K562 (cell line): ENCODE measurements around the gene BFSP2. TPM values are rescaled to one million over a fixed set of nuclear protein-coding genes. Genes with fewer than 3 reads are reported as not detected.

Experiments used
- ATAC-seq: fragments of 200-7000 bp; cut with Tn5 transposase; 3 replicates; pipeline ENCODE4 v1.9.1; 2020; ENCODE audit warnings: moderate library complexity
- BruUV-seq: library from RNA; stranded (reverse); fragments of 400-500 nt; replicated peaks from 2 replicates; lab custom pipeline; 2021; lab: Mats Ljungman, UMichigan
- CTCF ChIA-PET: fragments of 300-600 bp; formaldehyde crosslinking; extraction: SDS; loops from one replicate; lab custom pipeline; 2021; ENCODE audit warnings: low intra/inter-chr PET ratio; lab: Yijun Ruan, JAX
- POLR2A ChIA-PET: fragments of 300-600, 350-650 bp; sonication (Branson Sonifier 250); formaldehyde crosslinking; extraction: SDS; loops from one replicate; lab custom pipeline; 2021; ENCODE audit warnings: antibody characterized with exemption, inconsistent platforms; lab: Yijun Ruan, JAX
- DNase-seq, 4 experiments: peaks; one replicate each; pipeline versions ENCODE4 v3.0.0 to v3.0.0-alpha.2; 2011 to 2018; ENCODE audit warnings: low spot score in 3 of 4, mixed read lengths in 3 of 4; ENCODE audit errors: extremely low read depth in 1 of 4
- FAIRE-seq: peaks from 2 replicates; lab custom pipeline; 2011; peaks lifted over from hg19 to GRCh38; lab: Jason Lieb, UNC
- H2AFZ ChIP-seq: 2 replicates; pipeline ENCODE4 v1.6.0; 2011; ENCODE audit warnings: low read depth, low read length, control low read depth, inconsistent platforms
- H3K27ac ChIP-seq: fragments of 200-600 bp; 3 replicates; pipeline ENCODE4 v1.8.0; 2011; ENCODE audit warnings: low read depth, mild to moderate bottlenecking, control low read depth, inconsistent platforms, low read length, moderate library complexity, mixed read lengths; ENCODE audit errors: extremely low read depth
- H3K27me3 ChIP-seq, 2 experiments: fragments of 300-600 bp in 1 of 2; 2 replicates in 1 of 2; 3 replicates in 1 of 2; pipeline versions ENCODE4 v1.6.0 to v1.8.0; 2011; ENCODE audit warnings: inconsistent platforms in 2 of 2, low read length in 2 of 2, mild to moderate bottlenecking in 1 of 2, mixed read lengths in 1 of 2, moderate library complexity in 1 of 2; ENCODE audit not compliant: control insufficient read depth in 2 of 2, insufficient read depth in 2 of 2
- H3K36me3 ChIP-seq: fragments of 300-600 bp; 3 replicates; pipeline ENCODE4 v1.8.0; 2011; ENCODE audit warnings: mild to moderate bottlenecking, low read length, inconsistent platforms; ENCODE audit not compliant: control insufficient read depth, insufficient read depth
- H3K4me1 ChIP-seq, 2 experiments: fragments of 200-600 bp in 1 of 2; replicated peaks in 1 of 2; 2 replicates in 1 of 2; 3 replicates in 1 of 2; pipeline versions ENCODE4 v1.5.1 to v1.8.0; 2011; ENCODE audit warnings: inconsistent platforms in 2 of 2, low read length in 2 of 2, mild to moderate bottlenecking in 1 of 2, mixed read lengths in 1 of 2, moderate library complexity in 1 of 2; ENCODE audit not compliant: control insufficient read depth in 2 of 2, insufficient read depth in 2 of 2
- H3K4me2 ChIP-seq: 2 replicates; pipeline ENCODE4 v1.6.1; 2011; ENCODE audit warnings: low read length, control low read depth, inconsistent platforms, mixed read lengths; ENCODE audit not compliant: insufficient read depth
- H3K4me3 ChIP-seq: fragments of 200-600 bp; sonication (generic), shearing (Covaris generic); 2 replicates; pipeline ENCODE4 v1.5.1; 2016; ENCODE audit warnings: control low read depth, inconsistent platforms
- H3K79me2 ChIP-seq: fragments of 200-600 bp; 3 replicates; pipeline ENCODE4 v1.8.0; 2011; ENCODE audit warnings: low read length, inconsistent platforms; ENCODE audit not compliant: control insufficient read depth, insufficient read depth
- H3K9ac ChIP-seq, 2 experiments: 2 replicates each; pipeline versions ENCODE4 v1.6.0 to v1.6.1; 2011; ENCODE audit warnings: low read depth in 2 of 2, low read length in 2 of 2, control low read depth in 1 of 2, inconsistent platforms in 1 of 2, mild to moderate bottlenecking in 1 of 2, mixed read lengths in 1 of 2; ENCODE audit not compliant: insufficient read depth in 1 of 2
- H3K9me1 ChIP-seq: one replicate; pipeline ENCODE4 v1.6.0; 2011; ENCODE audit warnings: inconsistent platforms, mild to moderate bottlenecking, low read length, moderate library complexity; ENCODE audit not compliant: control insufficient read depth, insufficient read depth
- H3K9me3 ChIP-seq: replicated peaks from 2 replicates; pipeline ENCODE4 v1.5.1; 2011; ENCODE audit warnings: low read depth, low read length, inconsistent platforms; ENCODE audit not compliant: control insufficient read depth, insufficient read depth
- H4K20me1 ChIP-seq: replicated peaks from 2 replicates; pipeline ENCODE4 v1.6.1; 2011; ENCODE audit warnings: low read length, inconsistent platforms, mixed read lengths; ENCODE audit not compliant: control insufficient read depth, insufficient read depth
- CBFA2T2 ChIP-seq: fragments of 450-650 bp; conservative IDR thresholded peaks from 2 replicates; pipeline ENCODE4 v1.6.1; 2017; ENCODE audit warnings: mild to moderate bottlenecking
- CEBPG ChIP-seq, 3 experiments: fragments of 200-800 bp in 1 of 3; sonication (Bioruptor generic) in 1 of 3; sonication (generic) in 1 of 3; formaldehyde crosslinking in 1 of 3; IDR thresholded peaks in 2 of 3; conservative IDR thresholded peaks in 1 of 3; 2 replicates each; pipeline versions ENCODE4 v1.6.1 to v1.8.0; 2016 to 2022; ENCODE audit warnings: missing compliant biosample characterization in 2 of 3, missing genetic modification characterization in 2 of 3, mild to moderate bottlenecking in 1 of 3, missing genetic modification reagents in 1 of 3
- CREB1 ChIP-seq, 2 experiments: sonication (generic) in 1 of 2; formaldehyde crosslinking in 1 of 2; IDR thresholded peaks; 2 replicates each; pipeline versions ENCODE4 v1.6.1 to v1.8.0; 2012 to 2022; ENCODE audit warnings: inconsistent platforms in 1 of 2, mild to moderate bottlenecking in 1 of 2, missing genetic modification reagents in 1 of 2, moderate library complexity in 1 of 2
- PCBP1 ChIP-seq: fragments of 200-400 bp; formaldehyde crosslinking; IDR thresholded peaks from 2 replicates; pipeline ENCODE4 v1.6.1; 2018; ENCODE audit warnings: mild to moderate bottlenecking, low read depth, low read length; ENCODE audit not compliant: poor library complexity, severe bottlenecking
- SMAD4 ChIP-seq: fragments of 250-450 bp; sonication (Bioruptor Pico); conservative IDR thresholded peaks from 2 replicates; pipeline ENCODE4 v1.8.0; 2021; ENCODE audit warnings: inconsistent platforms, mild to moderate bottlenecking, moderate library complexity
- TAF15 ChIP-seq: fragments of 200-400 bp; formaldehyde crosslinking; IDR thresholded peaks from 2 replicates; pipeline ENCODE4 v1.6.1; 2017; ENCODE audit warnings: mild to moderate bottlenecking, low read depth, low read length, moderate library complexity
- TRIM28 ChIP-seq: fragments of 450-650 bp; IDR thresholded peaks from 2 replicates; pipeline ENCODE4 v1.6.1; 2017
- ZBTB17 ChIP-seq: fragments of 450-650 bp; formaldehyde crosslinking; IDR thresholded peaks from 2 replicates; pipeline ENCODE4 v1.4.0; 2020; ENCODE audit warnings: mild to moderate bottlenecking
- ZNF23 ChIP-seq: fragments of 250-450 bp; sonication (Bioruptor Pico); IDR thresholded peaks from 2 replicates; pipeline ENCODE4 v1.4.0; 2020; ENCODE audit warnings: mild to moderate bottlenecking
- ZNF584 ChIP-seq: fragments of 200-800 bp; sonication (Bioruptor generic); IDR thresholded peaks from 2 replicates; pipeline ENCODE4 v1.6.1; 2016; ENCODE audit warnings: low read depth, mild to moderate bottlenecking, missing genetic modification characterization, missing compliant biosample characterization
- ZNF589 ChIP-seq: fragments of 200-800 bp; sonication (Bioruptor generic); IDR thresholded peaks from 2 replicates; pipeline ENCODE4 v1.6.1; 2016; ENCODE audit warnings: low read depth, missing genetic modification characterization, missing compliant biosample characterization
- whole genome bisulfite sequencing: fragments of 100-300 bp; shearing (Covaris generic); methylation state at CpG from one replicate; pipeline ENCODE4 v1.1.6; 2016; ENCODE audit warnings: low coverage, mixed read lengths; ENCODE audit not compliant: insufficient coverage; ENCODE audit errors: missing lambda C conversion rate; 5-methylcytosine and 5-hydroxymethylcytosine counted together
- in situ Hi-C: fragments of 300-500 bp; cut with MboI; formaldehyde crosslinking; loops from 4 replicates; pipeline ENCODE4 v1.15.0; 2018; ENCODE audit warnings: inconsistent platforms, mixed read lengths
- intact Hi-C: fragments of 100-400 bp; cut with micrococcal nuclease; formaldehyde crosslinking; loops from 2 replicates; pipeline ENCODE4 v1.14.2; 2022
- polyA plus RNA-seq, 8 experiments: library from polyadenylated mRNA; depleted of rRNA in 4 of 8; stranded (reverse) in 5 of 8; unstranded in 3 of 8; fragments of >200 nt; fragmentation: Nextera tagmentation in 2 of 8; fragmentation: Illumina TruSeq in 1 of 8; extraction: Ambion mirVana in 2 of 8; extraction: Trizol in 1 of 8; gene quantifications; 2 replicates each; pipeline versions ENCODE4 v1.2.1 to v1.2.3, GENCODE V29; 2011 to 2014; ENCODE audit warnings: inconsistent platforms in 1 of 8, missing spikeins in 1 of 8
- total RNA-seq, 7 experiments: library from RNA; depleted of rRNA in 6 of 7; stranded (reverse); fragments of >200 nt in 6 of 7; fragmentation: Illumina TruSeq in 2 of 7; extraction: Trizol in 2 of 7; gene quantifications; 2 replicates each; pipeline versions ENCODE4 v1.2.1 to v1.2.3, GENCODE V29; 2011 to 2021; ENCODE audit warnings: low replicate concordance in 1 of 7
- TF ChIP-seq, protein P1 (sequence below): sonication (generic); formaldehyde crosslinking; IDR thresholded peaks from 2 replicates; pipeline ENCODE4 v1.8.0; 2022; ENCODE audit warnings: mild to moderate bottlenecking, missing genetic modification reagents
- TF ChIP-seq, protein P2 (sequence below): IDR thresholded peaks from 3 replicates; pipeline ENCODE4 v1.6.1; 2011; ENCODE audit warnings: borderline replicate concordance, mild to moderate bottlenecking; ENCODE audit not compliant: insufficient read length, insufficient read depth
- TF ChIP-seq, protein P3 (sequence below), 3 experiments: IDR thresholded peaks in 2 of 3; conservative IDR thresholded peaks in 1 of 3; 2 replicates each; pipeline ENCODE4 v1.5.1; 2011 to 2012; ENCODE audit warnings: low read length in 3 of 3, mild to moderate bottlenecking in 3 of 3, control low read depth in 2 of 3, improper control_type of control experiment in 1 of 3, inconsistent platforms in 1 of 3, low read depth in 1 of 3, mixed read lengths in 1 of 3, moderate library complexity in 1 of 3; ENCODE audit not compliant: insufficient read depth in 2 of 3

The BFSP2 gene
- total and polyA plus RNA-seq, 9 of the 15 experiments (the other 6 are each of a cell fraction or from before 2014, with no cell fraction given) = not detected

- ATAC-seq = peak; percentile 40; the same call in 2 of the 3 replicates
- no peak overlapping the region for H2AFZ ChIP-seq
- intact Hi-C loops (no loop called here), in situ Hi-C loops (no loop called here)
- no peaks in the 10 kb centered on the region for H4K20me1 ChIP-seq
- peaks cover 2 to 11% of the 10 kb centered on the region in 2 experiments; a peak in 3 of 5 replicates for H3K27me3 ChIP-seq
- TF ChIP-seq ZNF584 (CRISPR knock-in tag) (no peak), ZNF23 (CRISPR knock-in tag) (no peak), CREB1 (IDR thresholded peaks at IDR 0.05) (no peak), CREB1 (CRISPR knock-in tag; IDR thresholded peaks at IDR 0.05) (no peak), CEBPG (CRISPR knock-in tag; IDR thresholded peaks at IDR 0.05) (no peak), CEBPG (tag; conservative IDR thresholded peaks at IDR 0.05 in 1 of 2, IDR thresholded peaks at IDR 0.05 in 1 of 2) (no peak), TAF15 (no peak), SMAD4 (CRISPR knock-in tag) (no peak), ZNF589 (CRISPR knock-in tag) (no peak), TRIM28 (no peak), ZBTB17 (CRISPR knock-in tag) (no peak), CBFA2T2 (no peak), PCBP1 (no peak)
- TF ChIP-seq, protein P1, sequence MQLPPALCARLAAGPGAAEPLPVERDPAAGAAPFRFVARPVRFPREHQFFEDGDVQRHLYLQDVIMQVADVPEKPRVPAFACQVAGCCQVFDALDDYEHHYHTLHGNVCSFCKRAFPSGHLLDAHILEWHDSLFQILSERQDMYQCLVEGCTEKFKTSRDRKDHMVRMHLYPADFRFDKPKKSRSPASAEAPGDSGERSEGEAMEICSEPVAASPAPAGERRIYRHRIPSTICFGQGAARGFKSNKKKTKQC = no peak
- TF ChIP-seq, protein P2, sequence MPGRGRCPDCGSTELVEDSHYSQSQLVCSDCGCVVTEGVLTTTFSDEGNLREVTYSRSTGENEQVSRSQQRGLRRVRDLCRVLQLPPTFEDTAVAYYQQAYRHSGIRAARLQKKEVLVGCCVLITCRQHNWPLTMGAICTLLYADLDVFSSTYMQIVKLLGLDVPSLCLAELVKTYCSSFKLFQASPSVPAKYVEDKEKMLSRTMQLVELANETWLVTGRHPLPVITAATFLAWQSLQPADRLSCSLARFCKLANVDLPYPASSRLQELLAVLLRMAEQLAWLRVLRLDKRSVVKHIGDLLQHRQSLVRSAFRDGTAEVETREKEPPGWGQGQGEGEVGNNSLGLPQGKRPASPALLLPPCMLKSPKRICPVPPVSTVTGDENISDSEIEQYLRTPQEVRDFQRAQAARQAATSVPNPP = no peak
- TF ChIP-seq, protein P3, sequence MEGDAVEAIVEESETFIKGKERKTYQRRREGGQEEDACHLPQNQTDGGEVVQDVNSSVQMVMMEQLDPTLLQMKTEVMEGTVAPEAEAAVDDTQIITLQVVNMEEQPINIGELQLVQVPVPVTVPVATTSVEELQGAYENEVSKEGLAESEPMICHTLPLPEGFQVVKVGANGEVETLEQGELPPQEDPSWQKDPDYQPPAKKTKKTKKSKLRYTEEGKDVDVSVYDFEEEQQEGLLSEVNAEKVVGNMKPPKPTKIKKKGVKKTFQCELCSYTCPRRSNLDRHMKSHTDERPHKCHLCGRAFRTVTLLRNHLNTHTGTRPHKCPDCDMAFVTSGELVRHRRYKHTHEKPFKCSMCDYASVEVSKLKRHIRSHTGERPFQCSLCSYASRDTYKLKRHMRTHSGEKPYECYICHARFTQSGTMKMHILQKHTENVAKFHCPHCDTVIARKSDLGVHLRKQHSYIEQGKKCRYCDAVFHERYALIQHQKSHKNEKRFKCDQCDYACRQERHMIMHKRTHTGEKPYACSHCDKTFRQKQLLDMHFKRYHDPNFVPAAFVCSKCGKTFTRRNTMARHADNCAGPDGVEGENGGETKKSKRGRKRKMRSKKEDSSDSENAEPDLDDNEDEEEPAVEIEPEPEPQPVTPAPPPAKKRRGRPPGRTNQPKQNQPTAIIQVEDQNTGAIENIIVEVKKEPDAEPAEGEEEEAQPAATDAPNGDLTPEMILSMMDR (IDR thresholded peaks at IDR 0.05 in 2 of 3, conservative IDR thresholded peaks at IDR 0.05 in 1 of 3; ENCODE audit: insufficient read depth in 2 of 3, low read depth in 1 of 3, low read length in 3 of 3) = no peak
- ChIA-PET CTCF (no interaction called here), POLR2A (no interaction called here)
- no peak overlapping the region for H3K27ac ChIP-seq
- no peak for DNase-seq
- H3K4me1 ChIP-seq = peaks cover 0 to 3% of the 10 kb centered on the region in 2 experiments; a peak in 1 of 5 replicates
- 11% methylated on average over 19 of the region's 26 CpGs for WGBS
- H3K4me2 ChIP-seq = no peak overlapping the region
- no peak overlapping the region for H3K4me3 ChIP-seq
- H3K9me1 ChIP-seq = no peaks in the 10 kb centered on the region
- no peak for FAIRE-seq
- no peaks in the 10 kb centered on the region for H3K36me3 ChIP-seq
- no TSS peak for BruUV-seq
- H3K79me2 ChIP-seq = no peaks in the 10 kb centered on the region
- H3K9me3 ChIP-seq = no peaks in the 10 kb centered on the region
- H3K9ac ChIP-seq = no peak overlapping the region; a peak in 1 of 4 replicates
These were observed 12.6 kb downstream of the BFSP2 start for GRCh38 chr3:133412183-133413132.
